ENCODE results near the gene NKPD1.

Gene NKPD1

DNA sequence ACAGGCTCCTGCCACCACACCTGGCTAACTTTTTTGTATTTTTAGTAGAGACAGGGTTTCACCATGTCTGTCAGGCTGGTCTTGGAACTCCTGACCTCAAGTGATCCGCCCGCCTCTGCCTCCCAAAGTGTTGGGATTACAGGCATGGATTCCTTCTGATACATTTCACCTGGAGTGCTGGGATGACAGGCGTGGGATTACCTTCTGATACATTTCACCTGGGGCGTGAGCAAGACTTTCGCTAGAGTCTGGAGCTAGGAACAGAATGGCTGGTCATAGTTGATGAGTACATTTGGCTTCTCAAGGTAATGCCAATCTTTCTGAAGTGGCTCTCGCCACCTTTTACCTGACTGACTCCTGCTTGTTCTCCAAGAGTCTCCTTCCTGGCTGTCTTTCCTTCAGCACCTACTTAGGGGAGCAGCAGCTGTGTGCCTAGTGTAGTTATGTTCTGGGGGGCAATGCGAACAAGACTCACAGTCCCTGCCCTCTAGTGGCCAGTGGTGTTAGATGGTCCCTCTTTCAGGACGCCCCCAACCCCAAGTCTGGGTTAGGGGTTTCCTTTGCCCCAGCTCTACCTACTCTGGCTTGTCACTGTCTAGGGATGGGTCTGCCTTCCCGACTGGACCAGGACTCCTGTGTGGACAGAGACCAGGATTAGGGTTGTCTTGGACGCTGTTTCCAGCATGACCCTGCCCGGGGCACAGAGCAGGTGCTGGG lies 48.5 kb downstream of the NKPD1 start:
- Histone ChIP-seq H3K9me3 (ENCODE audit: control insufficient read depth in 5 of 5, low read length in 5 of 5) (no peaks in the 10 kb centered on the region), H3K4me1 (ENCODE audit: control insufficient read depth in 5 of 5, insufficient read depth in 5 of 5, low read length in 5 of 5) (peaks cover 0 to 5% (median 1%) of the 10 kb centered on the region in 5 donors), H3K9ac (ENCODE audit: low read length in 5 of 5) (no peak overlapping the region), H3K27me3 (ENCODE audit: control insufficient read depth in 5 of 5, insufficient read depth in 4 of 5, low read length in 5 of 5) (no peaks in the 10 kb centered on the region), H3K27ac (ENCODE audit: low read depth, low read length) (no peak overlapping the region), H3K36me3 (ENCODE audit: control insufficient read depth in 5 of 5, insufficient read depth in 5 of 5, low read length in 5 of 5) (no peaks in the 10 kb centered on the region), H3K4me3 (ENCODE audit: low read depth in 1 of 5, low read length in 5 of 5) (no peak overlapping the region)

Measured in subcutaneous abdominal adipose tissue (tissue), 5 donors.